Ascending aorta (tissue), 2 donors: Measurements from ENCODE around the gene TMED8. TPM values are rescaled to one million over a fixed set of nuclear protein-coding genes. Genes with fewer than 3 reads are reported as not detected.

ENCODE experiments used
- DNase-seq, 2 donors: peaks; one replicate each; pipeline ENCODE4 v3.0.0-alpha.2; 2019; ENCODE audit warnings: low spot score in 2 of 2
- H3K27ac ChIP-seq, 2 donors: fragments of 200-600 bp; sonication (generic); one replicate each; pipeline ENCODE4 v1.5.1; 2016 to 2017; ENCODE audit warnings: mild to moderate bottlenecking in 1 of 2
- H3K27me3 ChIP-seq: fragments of 200-600 bp; sonication (generic); one replicate; pipeline ENCODE4 v1.5.1; 2017
- H3K36me3 ChIP-seq, 2 donors: fragments of 200-600 bp; sonication (generic); one replicate each; pipeline ENCODE4 v1.5.1; 2016
- H3K4me1 ChIP-seq, 2 donors: fragments of 200-600 bp; sonication (generic); one replicate each; pipeline ENCODE4 v1.5.1; 2016 to 2017; ENCODE audit warnings: mild to moderate bottlenecking in 1 of 2
- H3K4me3 ChIP-seq, 2 donors: fragments of 200-600 bp; sonication (generic); one replicate each; pipeline ENCODE4 v1.5.1; 2016 to 2017; ENCODE audit warnings: mild to moderate bottlenecking in 1 of 2
- H3K9me3 ChIP-seq, 2 donors: fragments of 200-600 bp; sonication (generic); one replicate each; pipeline ENCODE4 v1.5.1; 2016
- intact Hi-C: fragments of 100-400 bp; cut with DNase I; formaldehyde crosslinking; loops from one replicate; pipeline ENCODE4 v1.15.1; 2023
- total RNA-seq: library from RNA; depleted of rRNA; stranded (reverse); fragments of >200 nt; gene quantifications from one replicate; pipeline ENCODE4 v1.1.0, GENCODE V29; 2016
- TF ChIP-seq, protein P1 (sequence below), 3 experiments: fragments of 200-600 bp in 2 of 3; fragments of 450-650 bp in 1 of 3; sonication (generic) in 2 of 3; IDR thresholded peaks; one replicate each; pipeline ENCODE4 v1.5.1; 2016 to 2019; ENCODE audit warnings: antibody characterized with exemption in 3 of 3, mild to moderate bottlenecking in 1 of 3, moderate library complexity in 1 of 3

The TMED8 gene
- total RNA-seq, 1 donor from 2014 or later, result 3.7 TPM

DNA sequence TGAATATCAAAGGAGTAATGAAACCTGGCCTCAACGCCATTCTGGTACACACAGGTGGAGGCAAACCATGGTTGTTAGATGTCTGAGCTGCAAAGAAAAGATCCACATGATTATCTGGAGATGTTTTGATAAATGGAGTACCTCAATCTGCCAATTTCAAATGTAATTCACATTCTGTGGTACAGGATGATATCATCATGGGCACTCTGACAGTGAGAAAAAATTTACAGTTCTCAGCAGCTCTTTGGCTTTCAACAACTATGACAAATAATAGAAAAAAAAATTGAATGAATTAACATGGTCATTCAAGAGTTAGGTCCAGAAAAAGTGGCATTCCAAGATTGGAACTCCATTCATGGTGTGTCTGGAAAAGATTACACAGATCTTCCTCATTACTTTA lies 17.3 kb downstream of the TMED8 start:
- intact Hi-C loops, result no loop called here
- no peak overlapping the region for H3K27ac ChIP-seq
- no peaks in the 10 kb centered on the region for H3K27me3 ChIP-seq
- H3K4me1 ChIP-seq, result no peaks in the 10 kb centered on the region
- TF ChIP-seq, protein P1, sequence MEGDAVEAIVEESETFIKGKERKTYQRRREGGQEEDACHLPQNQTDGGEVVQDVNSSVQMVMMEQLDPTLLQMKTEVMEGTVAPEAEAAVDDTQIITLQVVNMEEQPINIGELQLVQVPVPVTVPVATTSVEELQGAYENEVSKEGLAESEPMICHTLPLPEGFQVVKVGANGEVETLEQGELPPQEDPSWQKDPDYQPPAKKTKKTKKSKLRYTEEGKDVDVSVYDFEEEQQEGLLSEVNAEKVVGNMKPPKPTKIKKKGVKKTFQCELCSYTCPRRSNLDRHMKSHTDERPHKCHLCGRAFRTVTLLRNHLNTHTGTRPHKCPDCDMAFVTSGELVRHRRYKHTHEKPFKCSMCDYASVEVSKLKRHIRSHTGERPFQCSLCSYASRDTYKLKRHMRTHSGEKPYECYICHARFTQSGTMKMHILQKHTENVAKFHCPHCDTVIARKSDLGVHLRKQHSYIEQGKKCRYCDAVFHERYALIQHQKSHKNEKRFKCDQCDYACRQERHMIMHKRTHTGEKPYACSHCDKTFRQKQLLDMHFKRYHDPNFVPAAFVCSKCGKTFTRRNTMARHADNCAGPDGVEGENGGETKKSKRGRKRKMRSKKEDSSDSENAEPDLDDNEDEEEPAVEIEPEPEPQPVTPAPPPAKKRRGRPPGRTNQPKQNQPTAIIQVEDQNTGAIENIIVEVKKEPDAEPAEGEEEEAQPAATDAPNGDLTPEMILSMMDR (IDR thresholded peaks at IDR 0.05), result no peak
- no peaks in the 10 kb centered on the region for H3K9me3 ChIP-seq
- DNase-seq, result no peak
- H3K4me3 ChIP-seq, result no peak overlapping the region
- H3K36me3 ChIP-seq, result no peaks in the 10 kb centered on the region

DNA sequence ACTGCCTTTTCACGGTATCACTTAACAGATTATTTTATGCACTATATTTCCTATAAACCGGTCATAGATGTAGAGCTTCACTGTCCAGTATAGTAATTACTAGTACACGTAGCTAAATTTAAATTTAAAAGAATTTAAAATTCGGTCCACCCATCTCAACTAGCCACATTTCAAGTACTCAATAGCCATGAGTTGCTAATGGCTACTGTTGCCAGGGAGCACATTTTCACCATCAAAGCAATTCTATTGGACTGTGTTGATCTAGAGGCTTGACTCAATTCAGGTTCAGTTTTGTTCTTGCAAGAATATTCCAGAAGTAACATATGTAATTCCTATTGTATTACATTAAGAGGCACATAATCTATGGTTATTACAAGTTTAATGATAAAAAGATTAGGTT lies 20.0 kb downstream of the TMED8 start:
- DNase-seq, result no peak
- Histone ChIP-seq H3K27ac (no peak overlapping the region), H3K4me1 (no peaks in the 10 kb centered on the region), H3K4me3 (no peak overlapping the region), H3K36me3 (no peaks in the 10 kb centered on the region), H3K27me3 (no peaks in the 10 kb centered on the region), H3K9me3 (no peaks in the 10 kb centered on the region)
- TF ChIP-seq, protein P1 (IDR thresholded peaks at IDR 0.05), result no peak
- intact Hi-C loops, result no loop called here

DNA sequence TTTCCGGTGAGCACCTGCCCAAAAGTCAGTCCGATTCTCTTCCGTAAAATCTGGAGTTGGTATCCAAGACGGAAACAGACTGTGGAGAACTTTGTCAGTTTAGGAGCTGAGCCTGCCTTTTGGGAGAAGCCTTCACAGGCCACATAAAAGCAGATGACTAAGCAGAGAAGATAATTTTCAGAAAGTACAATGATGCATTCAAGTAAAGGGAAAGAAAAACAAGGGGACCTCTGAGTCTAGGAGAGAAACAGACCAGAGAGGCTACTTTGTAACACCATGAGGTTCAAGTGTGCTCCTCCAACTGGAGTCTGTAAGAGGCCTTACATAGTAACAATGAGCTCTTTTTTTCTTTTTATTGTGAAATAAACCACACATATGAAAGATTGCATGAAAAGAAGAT lies 21.1 kb downstream of the TMED8 start:
- H3K27ac ChIP-seq, result no peak overlapping the region
- no peaks in the 10 kb centered on the region for H3K27me3 ChIP-seq
- no peak for DNase-seq
- no peak overlapping the region for H3K4me3 ChIP-seq
- H3K4me1 ChIP-seq, result no peaks in the 10 kb centered on the region
- TF ChIP-seq, protein P1 (IDR thresholded peaks at IDR 0.05), result no peak
- intact Hi-C loops, result no loop called here
- no peaks in the 10 kb centered on the region for H3K9me3 ChIP-seq
- H3K36me3 ChIP-seq, result peaks cover 0 to 1% of the 10 kb centered on the region in 2 donors

DNA sequence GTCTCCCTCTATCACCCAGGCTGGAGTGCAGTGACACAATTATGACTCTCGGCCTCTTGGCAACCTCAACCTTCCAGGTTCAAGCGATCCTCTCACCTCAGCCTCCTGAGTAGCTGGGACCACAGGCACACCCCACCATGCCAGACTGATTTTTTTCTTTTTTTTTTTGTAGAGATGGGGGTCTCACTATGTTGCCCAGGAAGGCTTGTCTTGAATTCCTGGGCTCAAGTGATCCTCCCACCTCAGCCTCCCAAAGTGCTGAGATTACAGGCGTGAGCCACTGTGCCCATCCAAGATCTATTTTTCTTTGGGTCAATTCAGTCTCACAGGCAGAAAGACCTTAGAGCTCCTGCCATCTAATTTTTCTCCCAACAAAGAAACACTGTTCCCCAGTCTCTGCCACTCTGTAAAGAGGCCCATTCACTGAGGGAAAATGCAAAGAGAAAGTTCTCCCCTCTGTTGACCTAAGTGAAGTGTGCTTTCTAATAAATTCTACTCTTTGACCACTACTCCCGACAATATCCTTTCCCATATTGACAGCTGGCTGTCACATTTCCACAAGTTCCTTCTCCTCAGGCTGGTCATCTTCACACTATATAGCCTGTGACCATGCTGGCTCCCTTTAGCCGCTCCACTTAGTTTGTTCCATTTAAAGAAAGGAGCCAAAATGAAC lies 23.3 kb downstream of the TMED8 start:
- Histone ChIP-seq H3K27me3 (no peaks in the 10 kb centered on the region), H3K4me1 (no peaks in the 10 kb centered on the region), H3K4me3 (no peak overlapping the region), H3K9me3 (no peaks in the 10 kb centered on the region), H3K27ac (no peak overlapping the region), H3K36me3 (peaks cover 0 to 16% of the 10 kb centered on the region in 2 donors)
- TF ChIP-seq, protein P1 (IDR thresholded peaks at IDR 0.05), result no peak
- intact Hi-C loops, result no loop called here
- DNase-seq, result no peak

DNA sequence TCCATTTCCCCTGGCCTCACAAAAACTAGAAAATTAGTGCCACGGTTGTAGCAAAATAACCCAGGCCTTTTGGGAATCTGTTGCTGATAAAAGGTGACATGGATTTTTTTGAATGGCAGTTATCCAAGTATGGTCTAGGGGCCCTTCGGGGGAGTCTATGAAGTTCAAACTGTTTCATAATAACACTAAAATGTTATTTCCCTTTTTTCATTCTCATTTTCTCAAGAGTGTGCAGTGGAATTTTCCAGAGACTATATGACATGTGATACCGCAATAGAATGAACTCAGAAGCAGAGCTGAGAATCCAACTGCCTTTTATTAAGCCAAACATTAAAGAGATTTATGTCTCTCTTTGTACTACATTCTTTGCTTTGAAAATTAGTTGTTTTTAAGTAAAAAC lies 29.1 kb downstream of the TMED8 start:
- Histone ChIP-seq H3K36me3 (peaks cover 10 to 19% of the 10 kb centered on the region in 2 donors), H3K9me3 (no peaks in the 10 kb centered on the region), H3K27ac (no peak overlapping the region), H3K4me3 (no peak overlapping the region), H3K4me1 (no peaks in the 10 kb centered on the region), H3K27me3 (no peaks in the 10 kb centered on the region)
- no peak for DNase-seq
- TF ChIP-seq, protein P1 (IDR thresholded peaks at IDR 0.05), result no peak
- intact Hi-C loops, result no loop called here

DNA sequence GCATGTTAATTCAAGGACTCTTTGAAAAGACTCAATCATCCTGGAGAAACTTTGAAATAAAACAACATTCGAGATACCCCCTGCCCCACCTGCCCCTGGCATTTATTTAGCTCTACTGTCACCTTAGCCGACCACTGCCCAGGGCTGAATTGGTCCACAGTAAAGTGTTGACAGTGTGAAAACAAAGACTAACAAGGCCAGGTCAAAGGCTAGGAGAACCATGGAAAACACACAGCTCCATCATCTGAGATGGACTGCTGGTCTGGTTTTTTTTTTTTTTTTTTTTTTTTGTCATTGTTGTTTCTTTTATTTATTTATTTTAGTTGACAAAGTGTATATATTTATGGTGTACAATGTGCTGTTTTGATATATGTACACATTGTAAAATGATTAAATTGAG lies 30.4 kb downstream of the TMED8 start:
- Histone ChIP-seq H3K4me3 (no peak overlapping the region), H3K36me3 (peaks cover 23 to 27% of the 10 kb centered on the region in 2 donors), H3K4me1 (no peaks in the 10 kb centered on the region), H3K27me3 (no peaks in the 10 kb centered on the region), H3K9me3 (no peaks in the 10 kb centered on the region), H3K27ac (no peak overlapping the region)
- no peak for DNase-seq
- TF ChIP-seq, protein P1 (IDR thresholded peaks at IDR 0.05), result no peak
- intact Hi-C loops, result no loop called here
